Esophagus muscularis mucosa (tissue), 4 donors: ENCODE results near the gene RBP2.

ENCODE experiments used
- CTCF ChIP-seq, 3 experiments: fragments of 200-600 bp in 2 of 3; fragments of 450-650 bp in 1 of 3; sonication (generic) in 2 of 3; IDR thresholded peaks; one replicate each; pipeline ENCODE4 v1.5.1; 2017 to 2019; ENCODE audit warnings: antibody characterized with exemption in 3 of 3, mild to moderate bottlenecking in 2 of 3, moderate library complexity in 1 of 3
- EP300 ChIP-seq: sonication (generic); formaldehyde crosslinking; IDR thresholded peaks from one replicate; pipeline ENCODE4 v1.6.1; 2017; ENCODE audit warnings: antibody characterized with exemption
- POLR2A ChIP-seq: fragments of 450-650 bp; IDR thresholded peaks from one replicate; pipeline ENCODE4 v1.6.1; 2017; ENCODE audit warnings: antibody characterized with exemption, moderate library complexity, mild to moderate bottlenecking, low read depth

GRCh38 chr3:139434228-139434627 is 42.1 kb downstream of the RBP2 start:
- TF ChIP-seq EP300 = no peak
- no peak for TF ChIP-seq CTCF (IDR thresholded peaks at IDR 0.05)
- no peak for TF ChIP-seq POLR2A
